ENCODE measurements around the gene CDC73.
"Not testable (repeated sequence)": the region's sequence is repeated elsewhere in the genome, so short reads cannot be mapped to it uniquely, and the experiment has no call there.

Gene CDC73

DNA sequence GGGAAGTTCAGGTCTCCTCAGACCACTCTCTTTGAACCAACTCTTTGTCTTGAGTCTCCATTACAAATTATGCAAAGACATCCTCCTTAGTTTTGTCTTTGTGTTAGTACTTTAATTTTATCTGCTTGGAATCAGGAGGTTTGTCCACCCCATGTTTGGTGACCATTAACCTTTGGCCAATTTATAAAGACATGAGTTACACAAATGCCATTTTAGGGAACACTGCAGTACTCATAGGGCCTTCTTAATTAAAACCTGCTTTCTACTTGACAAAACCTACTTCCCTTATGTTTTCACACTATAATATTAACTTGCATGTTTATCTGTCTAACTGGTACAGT, 7.9 kb upstream of the CDC73 start:
- DNase-seq (ENCODE audit: low read depth in 2 of 3, low spot score in 2 of 3), result no peak

DNA sequence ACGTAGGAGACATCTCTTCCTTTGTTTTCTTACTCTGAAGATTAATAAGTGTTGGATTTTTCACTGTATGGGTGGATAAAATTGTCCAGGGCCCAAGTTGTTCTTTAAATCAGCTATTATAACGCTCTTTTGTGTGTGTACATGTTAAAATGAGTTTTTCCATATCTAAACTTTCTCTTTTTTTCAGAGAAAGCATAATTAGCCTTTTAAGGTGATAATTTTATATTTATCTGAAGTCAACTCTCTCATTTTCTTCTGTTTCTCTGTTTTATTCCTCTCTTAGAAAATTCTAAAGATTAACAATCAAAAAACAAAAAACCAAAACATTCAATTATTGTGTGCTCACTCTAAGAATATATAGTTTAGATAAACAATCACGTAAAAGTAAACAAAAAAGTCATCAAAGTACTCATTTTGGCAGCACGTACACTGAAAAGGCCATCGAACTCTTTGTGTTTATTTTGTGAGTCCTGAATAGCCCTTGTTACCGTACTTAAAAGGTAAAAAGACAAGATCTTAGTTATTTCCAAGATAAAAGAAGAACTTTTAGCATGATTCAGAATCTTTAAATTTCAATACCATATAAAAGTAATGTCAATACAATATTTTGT, 7.2 kb upstream of the CDC73 start:
- no peak for DNase-seq (ENCODE audit: low read depth in 2 of 3, low spot score in 2 of 3)

GRCh38 chr1:193115629-193116227, 6.1 kb upstream of the CDC73 start:
- DNase-seq (ENCODE audit: low read depth in 2 of 3, low spot score in 2 of 3), result no peak

- DNase-seq (ENCODE audit: low read depth in 2 of 3, low spot score in 2 of 3), result not testable (repeated sequence)
Measured at GRCh38 chr1:193117167-193117566, 4.7 kb upstream of the CDC73 start.

- no peak for DNase-seq (ENCODE audit: low read depth in 2 of 3, low spot score in 2 of 3)
Measured at GRCh38 chr1:193118194-193118593, 3.6 kb upstream of the CDC73 start.

DNA sequence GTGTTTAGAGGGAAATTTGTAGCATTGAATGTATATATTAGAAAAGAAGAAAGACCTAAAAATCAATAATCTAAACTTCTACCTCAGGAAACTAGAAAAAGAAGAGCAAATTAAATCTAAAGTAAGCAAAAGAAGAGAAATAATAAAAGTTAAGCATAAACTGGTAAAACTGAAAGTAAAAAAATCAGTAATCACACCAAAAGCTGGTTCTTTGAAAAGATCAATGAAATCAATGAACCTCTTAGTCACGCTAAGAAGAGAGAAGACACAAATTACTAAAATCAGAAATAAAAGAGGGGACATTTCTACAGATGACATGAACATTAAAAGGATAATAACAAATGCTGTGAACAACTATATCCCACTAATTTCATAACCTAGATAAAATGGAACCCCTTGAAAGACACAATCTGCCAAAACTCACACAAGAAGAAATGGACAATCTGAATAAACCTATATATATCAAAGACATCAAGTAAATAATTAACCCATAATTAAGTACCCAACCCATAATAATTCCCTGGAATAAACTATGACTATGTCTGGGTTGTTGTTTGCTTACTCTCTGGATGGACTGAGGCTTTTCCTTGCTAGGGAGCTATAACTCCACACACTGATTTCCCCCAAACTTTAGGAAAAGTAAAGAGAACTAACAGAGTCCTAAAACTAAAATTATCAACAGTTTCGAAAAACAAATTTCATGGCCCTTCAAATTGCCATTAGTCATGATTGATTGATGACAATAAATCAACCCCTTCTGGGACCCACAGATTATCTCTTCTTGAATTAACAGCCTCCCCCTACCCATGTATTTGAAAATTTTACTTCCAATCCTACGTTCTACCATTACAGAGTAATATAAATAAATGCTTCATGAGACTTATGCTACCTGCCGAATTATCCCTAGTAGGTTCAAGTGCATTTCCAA, 2.8 kb upstream of the CDC73 start:
- DNase-seq (ENCODE audit: low read depth in 2 of 3, low spot score in 2 of 3), result no peak

GRCh38 chr1:193120604-193121166, 1.1 kb upstream of the CDC73 start:
- no peak for DNase-seq (ENCODE audit: low read depth in 2 of 3, low spot score in 2 of 3)

- DNase-seq (ENCODE audit: low read depth in 2 of 3, low spot score in 2 of 3), result no peak
Measured at GRCh38 chr1:193123751-193124150, 1.9 kb downstream of the CDC73 start.

DNA sequence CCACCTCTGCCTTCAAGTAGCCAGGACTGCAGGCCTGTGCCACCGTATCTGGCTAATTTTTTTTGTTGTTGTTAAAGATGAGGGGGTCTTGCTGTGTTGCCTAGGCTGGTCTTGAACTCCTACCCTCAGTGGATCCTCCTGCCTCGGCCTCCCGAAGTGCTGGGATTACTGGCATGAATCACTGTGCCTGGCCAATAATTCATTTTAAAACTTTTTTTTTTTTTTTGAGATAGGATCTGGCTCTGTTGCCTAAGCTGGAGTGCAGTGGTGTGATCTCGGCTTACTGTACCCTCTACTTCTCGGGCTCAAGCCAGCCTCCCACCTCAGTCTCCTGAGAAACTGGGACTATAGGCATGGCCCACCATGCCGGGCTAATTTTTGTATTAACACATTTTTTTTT, 3.5 kb downstream of the CDC73 start:
- no peak for DNase-seq (ENCODE audit: low read depth in 2 of 3, low spot score in 2 of 3)

DNA sequence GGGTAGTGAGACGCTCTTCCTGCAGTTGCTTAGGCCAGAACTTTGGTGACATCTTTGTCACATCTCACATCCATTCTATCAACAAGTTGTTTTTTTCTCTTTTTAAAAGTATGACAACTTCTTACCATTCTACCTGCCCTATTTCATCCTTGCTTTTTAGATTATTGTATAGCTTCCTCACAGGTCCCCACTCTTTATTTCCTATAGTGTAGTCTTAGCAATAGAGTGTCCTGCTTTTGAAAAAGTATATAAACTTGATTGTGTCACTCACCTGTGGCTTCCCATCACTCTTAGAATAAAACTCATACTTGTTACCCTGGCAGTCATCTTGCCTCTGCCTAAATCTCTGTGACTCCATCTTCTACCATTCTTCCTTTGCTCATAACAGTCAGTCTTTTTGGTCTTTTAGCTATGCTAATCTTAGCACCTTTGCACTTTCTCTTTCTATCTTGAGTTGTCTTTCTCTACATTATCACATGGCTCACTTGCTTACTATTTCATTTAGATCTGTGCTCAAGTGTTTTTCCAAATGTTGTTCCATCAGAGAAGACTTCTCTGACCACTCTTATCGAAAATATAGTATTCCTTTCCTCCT, 9.5 kb downstream of the CDC73 start:
- DNase-seq (ENCODE audit: low read depth in 2 of 3, low spot score in 2 of 3), result no peak

- DNase-seq (ENCODE audit: low read depth in 2 of 3, low spot score in 2 of 3), result no peak
Measured at GRCh38 chr1:193140254-193140653, 18.4 kb downstream of the CDC73 start.

- DNase-seq (ENCODE audit: low read depth in 2 of 3, low spot score in 2 of 3), result no peak
Measured at GRCh38 chr1:193141804-193142203, 20.0 kb downstream of the CDC73 start.

DNA sequence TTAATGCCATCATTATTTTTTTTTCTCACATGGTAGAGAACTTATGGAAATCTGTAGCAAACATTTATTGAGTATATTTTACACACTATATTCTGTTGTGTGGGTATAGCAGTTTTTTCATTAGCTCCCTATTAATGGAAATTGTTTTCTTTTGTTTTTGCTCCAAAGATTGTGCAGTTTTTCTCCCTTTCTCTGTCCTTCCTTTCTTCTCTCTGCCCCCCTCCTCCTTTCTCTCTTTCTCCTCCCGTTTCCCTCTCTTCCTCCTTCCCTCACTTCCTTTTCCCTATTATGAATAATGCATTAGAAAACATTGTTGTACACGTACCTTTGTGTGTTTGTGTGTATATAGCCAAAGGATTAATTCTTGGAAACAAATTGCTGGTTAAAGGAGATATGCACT, 20.6 kb downstream of the CDC73 start:
- DNase-seq (ENCODE audit: low read depth in 2 of 3, low spot score in 2 of 3), result no peak

DNA sequence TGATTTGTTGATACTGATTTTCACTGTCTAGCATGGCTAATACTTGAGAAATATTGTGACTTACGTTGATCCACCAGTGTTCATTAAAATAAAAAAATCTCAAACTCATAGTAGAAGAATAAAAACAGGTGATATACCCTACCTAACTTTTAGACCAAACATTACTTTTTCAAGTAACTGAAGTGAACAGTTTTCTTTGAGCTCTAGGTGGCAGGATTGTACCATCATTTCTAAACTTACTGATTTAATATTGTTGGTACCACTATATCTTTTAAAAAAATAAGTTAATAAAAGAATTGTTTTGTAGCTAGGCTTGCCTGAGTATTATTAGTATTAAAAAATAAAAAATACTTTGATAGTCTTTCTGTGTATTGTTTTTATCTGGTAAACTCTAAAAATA, 21.5 kb downstream of the CDC73 start:
- no peak for DNase-seq (ENCODE audit: low read depth in 2 of 3, low spot score in 2 of 3)

DNA sequence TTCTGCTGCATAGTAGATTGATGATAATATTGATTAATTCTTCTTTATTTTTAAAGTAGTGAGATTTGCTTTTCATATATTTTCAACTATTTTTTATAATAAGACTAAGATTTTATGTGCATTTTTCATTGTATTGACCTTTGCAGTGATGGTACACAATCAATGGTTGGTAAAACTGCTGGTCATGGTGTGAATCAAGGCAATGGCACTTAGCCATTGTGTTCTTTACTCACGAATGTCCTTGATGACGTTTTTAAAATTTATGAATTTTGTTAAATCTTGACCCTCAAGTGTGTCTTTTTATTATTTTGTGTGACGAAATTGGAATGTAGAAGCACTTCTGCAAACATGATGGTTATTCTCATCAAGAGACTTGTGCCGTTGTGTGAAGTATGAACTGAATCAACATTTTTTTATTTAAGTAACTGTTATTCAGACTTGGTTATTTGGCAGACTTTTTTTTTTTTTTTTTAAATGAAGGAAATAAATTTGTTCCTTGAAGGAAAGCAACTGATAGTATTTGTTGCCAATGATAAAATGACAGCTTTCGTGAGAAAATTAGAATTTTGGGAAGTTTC, 22.6 kb downstream of the CDC73 start:
- no peak for DNase-seq (ENCODE audit: low read depth in 2 of 3, low spot score in 2 of 3)

- DNase-seq (ENCODE audit: low read depth in 2 of 3, low spot score in 2 of 3), result no peak
Measured at GRCh38 chr1:193144999-193145398, 23.2 kb downstream of the CDC73 start.

GRCh38 chr1:193156117-193156821, 34.4 kb downstream of the CDC73 start:
- DNase-seq (ENCODE audit: low read depth in 2 of 3, low spot score in 2 of 3), result no peak

DNA sequence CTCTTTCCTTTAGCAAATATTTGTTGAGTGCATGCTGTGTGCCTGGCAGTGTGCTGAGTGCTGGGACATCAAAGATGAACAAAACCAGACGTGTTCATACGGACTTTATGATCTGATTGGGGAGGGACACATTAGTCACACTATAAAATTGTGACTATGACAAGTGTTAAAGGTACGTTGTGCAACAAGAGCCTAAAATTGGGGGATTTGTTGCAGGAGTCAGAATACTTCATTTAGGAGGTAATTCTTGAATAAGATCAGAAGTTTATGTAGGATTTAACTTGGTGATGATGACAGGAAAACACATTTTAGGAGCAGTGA, 35.0 kb downstream of the CDC73 start:
- DNase-seq (ENCODE audit: low read depth in 2 of 3, low spot score in 2 of 3), result no peak

DNA sequence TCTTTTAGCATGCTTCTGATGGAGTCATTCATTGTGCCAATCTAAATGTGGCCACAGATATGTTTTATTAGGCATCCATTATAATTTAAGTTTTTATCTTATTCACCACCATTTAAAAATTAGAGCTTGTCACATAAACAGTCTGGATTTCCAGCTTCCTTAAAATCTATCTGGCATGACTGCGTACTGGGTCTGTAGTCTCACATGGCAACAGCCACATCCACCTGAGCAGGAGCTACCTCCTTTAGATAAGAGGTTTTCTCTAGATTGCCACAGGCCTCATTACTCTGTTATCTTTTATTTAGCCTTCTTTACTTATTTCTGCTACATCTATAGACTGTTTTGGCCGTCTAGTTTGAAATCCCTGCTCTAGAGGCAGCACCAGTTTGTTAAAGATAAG, 35.5 kb downstream of the CDC73 start:
- DNase-seq (ENCODE audit: low read depth in 2 of 3, low spot score in 2 of 3), result no peak

DNA sequence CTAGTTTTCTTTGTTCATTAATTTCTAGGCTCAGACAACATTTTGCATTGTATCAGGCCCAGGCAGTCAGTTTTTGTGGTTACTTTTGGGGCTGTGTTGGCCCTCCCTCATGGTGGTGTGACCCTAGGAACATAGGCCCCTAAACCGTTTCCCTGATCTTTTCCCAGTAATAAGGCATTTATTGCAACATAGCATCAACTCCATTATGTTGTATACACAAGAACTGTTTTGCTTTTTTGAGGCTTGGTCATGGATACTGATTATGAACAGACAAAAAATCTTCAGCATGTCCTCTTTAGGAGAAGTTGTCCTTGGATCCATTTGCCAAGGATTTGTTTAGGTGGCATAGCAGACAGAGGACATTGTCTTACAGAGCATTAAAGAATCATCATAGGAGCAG, 54.3 kb downstream of the CDC73 start:
- no peak for DNase-seq (ENCODE audit: low read depth in 2 of 3, low spot score in 2 of 3)

- no peak for DNase-seq (ENCODE audit: low read depth in 2 of 3, low spot score in 2 of 3)
Measured at GRCh38 chr1:193176788-193177187, 55.0 kb downstream of the CDC73 start.
